ENCODE measurements around the gene H1-8. TPM values are rescaled to one million over a fixed set of nuclear protein-coding genes. Genes with fewer than 3 reads are reported as not detected.

The H1-8 gene
- total RNA-seq, 2 donors from 2014 or later, result not detected

DNA sequence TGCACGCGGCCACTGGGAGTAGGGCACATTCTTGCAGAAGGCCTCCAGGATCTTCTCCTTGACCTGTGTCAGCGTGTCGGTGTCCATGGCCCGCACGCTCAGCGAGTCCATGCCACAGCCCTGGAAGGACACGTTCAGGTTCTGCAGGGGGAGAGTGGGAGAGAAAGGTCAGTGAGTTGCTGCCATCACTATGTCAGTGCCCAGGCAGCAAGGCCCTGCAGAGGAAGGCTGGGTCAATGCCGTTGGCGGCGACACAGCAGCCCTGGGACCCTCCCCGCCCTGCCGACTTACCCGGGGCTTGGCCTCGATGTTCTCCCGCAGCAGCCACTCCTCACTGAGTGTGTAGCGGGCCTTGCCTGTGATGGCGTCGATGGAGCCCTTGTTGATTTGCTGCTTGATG lies 19.8 kb downstream of the H1-8 start:
- Histone ChIP-seq H3K27ac (no peak overlapping the region), H3K9me3 (no peaks in the 10 kb centered on the region), H3K4me3 (no peak overlapping the region), H3K36me3 (peaks cover 52% of the 10 kb centered on the region), H3K4me1 (peaks cover 0 to 79% of the 10 kb centered on the region in 2 donors), H3K27me3 (no peaks in the 10 kb centered on the region)
- TF ChIP-seq, protein P1, sequence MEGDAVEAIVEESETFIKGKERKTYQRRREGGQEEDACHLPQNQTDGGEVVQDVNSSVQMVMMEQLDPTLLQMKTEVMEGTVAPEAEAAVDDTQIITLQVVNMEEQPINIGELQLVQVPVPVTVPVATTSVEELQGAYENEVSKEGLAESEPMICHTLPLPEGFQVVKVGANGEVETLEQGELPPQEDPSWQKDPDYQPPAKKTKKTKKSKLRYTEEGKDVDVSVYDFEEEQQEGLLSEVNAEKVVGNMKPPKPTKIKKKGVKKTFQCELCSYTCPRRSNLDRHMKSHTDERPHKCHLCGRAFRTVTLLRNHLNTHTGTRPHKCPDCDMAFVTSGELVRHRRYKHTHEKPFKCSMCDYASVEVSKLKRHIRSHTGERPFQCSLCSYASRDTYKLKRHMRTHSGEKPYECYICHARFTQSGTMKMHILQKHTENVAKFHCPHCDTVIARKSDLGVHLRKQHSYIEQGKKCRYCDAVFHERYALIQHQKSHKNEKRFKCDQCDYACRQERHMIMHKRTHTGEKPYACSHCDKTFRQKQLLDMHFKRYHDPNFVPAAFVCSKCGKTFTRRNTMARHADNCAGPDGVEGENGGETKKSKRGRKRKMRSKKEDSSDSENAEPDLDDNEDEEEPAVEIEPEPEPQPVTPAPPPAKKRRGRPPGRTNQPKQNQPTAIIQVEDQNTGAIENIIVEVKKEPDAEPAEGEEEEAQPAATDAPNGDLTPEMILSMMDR (IDR thresholded peaks at IDR 0.05), result no peak
- no peak for DNase-seq (ENCODE audit: low spot score)

DNA sequence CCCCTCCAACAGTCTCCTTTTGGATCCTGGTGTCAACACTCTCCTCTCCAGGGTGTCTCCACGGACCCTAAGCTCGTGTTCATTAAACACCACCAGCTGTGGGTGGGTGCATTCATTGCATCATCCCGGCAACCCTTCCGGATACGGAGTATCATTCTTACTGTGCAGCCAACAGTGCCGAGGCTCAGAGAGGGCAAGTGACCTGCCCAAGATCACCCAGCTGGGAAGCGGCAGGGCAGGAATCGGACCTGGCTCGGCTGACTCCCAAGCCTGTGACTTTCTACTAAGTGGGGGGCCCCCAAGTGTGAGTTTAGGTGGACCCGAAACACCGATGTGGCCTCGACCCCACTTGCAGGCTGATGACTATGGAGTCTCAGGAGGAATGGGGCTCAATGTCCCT lies 20.4 kb downstream of the H1-8 start:
- peak overlapping the region in 1 of 2 donors; percentile 12 for H3K27ac ChIP-seq
- DNase-seq (ENCODE audit: low spot score), result no peak
- no peaks in the 10 kb centered on the region for H3K9me3 ChIP-seq
- TF ChIP-seq, protein P1 (IDR thresholded peaks at IDR 0.05), result no peak
- H3K4me1 ChIP-seq, result peaks cover 0 to 74% of the 10 kb centered on the region in 2 donors
- no peaks in the 10 kb centered on the region for H3K27me3 ChIP-seq
- peaks cover 47% of the 10 kb centered on the region for H3K36me3 ChIP-seq
- H3K4me3 ChIP-seq, result no peak overlapping the region

- Histone ChIP-seq H3K27ac (peak overlapping the region; percentile 12 to 42), H3K27me3 (no peaks in the 10 kb centered on the region), H3K4me1 (peaks cover 0 to 67% of the 10 kb centered on the region in 2 donors), H3K36me3 (peaks cover 41% of the 10 kb centered on the region), H3K9me3 (no peaks in the 10 kb centered on the region), H3K4me3 (no peak overlapping the region)
- no peak for DNase-seq (ENCODE audit: low spot score)
- TF ChIP-seq, protein P1 (IDR thresholded peaks at IDR 0.05), result no peak
Observed at GRCh38 chr3:129563850-129564535, 21.0 kb downstream of the H1-8 start.

DNA sequence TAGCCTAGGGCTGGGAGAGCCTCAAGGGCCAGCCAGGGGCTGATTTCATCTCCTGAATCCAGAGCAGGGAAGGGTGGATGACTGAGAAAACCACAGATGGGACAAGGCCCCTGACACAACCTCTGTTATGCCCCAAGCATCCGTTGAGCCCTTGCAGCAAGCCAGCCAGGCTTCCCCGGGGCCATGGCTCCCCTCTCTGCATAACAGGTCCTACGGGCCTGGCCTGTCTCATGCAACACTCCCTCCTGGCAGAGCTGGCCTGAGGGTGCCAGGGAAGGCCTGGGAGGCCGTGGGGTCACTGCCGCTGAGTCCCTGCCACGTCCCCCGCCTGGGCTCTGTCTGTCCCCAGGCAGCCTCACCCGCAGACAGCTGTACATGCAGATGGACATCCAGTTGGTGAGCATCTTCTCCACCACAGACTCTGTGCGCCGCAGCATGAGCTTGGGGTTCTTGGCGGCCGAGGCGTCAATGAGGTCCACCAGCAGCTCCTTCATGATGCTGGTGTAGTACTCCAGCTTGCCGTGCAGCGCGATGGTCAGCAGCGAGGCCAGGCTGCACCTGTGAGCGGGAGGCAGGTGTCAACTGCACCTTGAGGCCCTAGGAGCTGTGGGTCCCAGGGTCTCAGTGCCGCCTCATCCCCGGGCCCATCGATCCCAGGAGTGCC lies 22.1 kb downstream of the H1-8 start:
- Histone ChIP-seq H3K36me3 (peaks cover 39% of the 10 kb centered on the region), H3K4me3 (no peak overlapping the region), H3K27me3 (no peaks in the 10 kb centered on the region), H3K27ac (peak overlapping the region; percentile 12 to 42), H3K9me3 (no peaks in the 10 kb centered on the region), H3K4me1 (peaks cover 0 to 56% of the 10 kb centered on the region in 2 donors)
- no peak for DNase-seq (ENCODE audit: low spot score)
- TF ChIP-seq, protein P1 (IDR thresholded peaks at IDR 0.05), result no peak

- Histone ChIP-seq H3K4me1 (peaks cover 0 to 48% of the 10 kb centered on the region in 2 donors), H3K9me3 (no peaks in the 10 kb centered on the region), H3K36me3 (peaks cover 45% of the 10 kb centered on the region), H3K4me3 (no peak overlapping the region), H3K27ac (no peak overlapping the region), H3K27me3 (no peaks in the 10 kb centered on the region)
- no peak for DNase-seq (ENCODE audit: low spot score)
- TF ChIP-seq, protein P1 (IDR thresholded peaks at IDR 0.05), result no peak
Observed at GRCh38 chr3:129565902-129566301, 22.9 kb downstream of the H1-8 start.
